Suprapubic skin (tissue), 4 donors: ENCODE results near the gene LYAR. TPM values are rescaled to one million over a fixed set of nuclear protein-coding genes. Genes with fewer than 3 reads are reported as not detected.

Source experiments
- DNase-seq, 2 donors: peaks; one replicate each; pipeline ENCODE4 v3.0.0-alpha.2; 2019; ENCODE audit warnings: low spot score in 2 of 2
- H3K27ac ChIP-seq: fragments of 200-600 bp; sonication (generic); one replicate; pipeline ENCODE4 v1.5.1; 2019
- H3K27me3 ChIP-seq: fragments of 200-600 bp; sonication (generic); one replicate; pipeline ENCODE4 v1.5.1; 2019
- H3K36me3 ChIP-seq: fragments of 200-600 bp; sonication (generic); one replicate; pipeline ENCODE4 v1.5.1; 2019
- H3K4me1 ChIP-seq: fragments of 200-600 bp; sonication (generic); one replicate; pipeline ENCODE4 v1.5.1; 2019
- H3K4me3 ChIP-seq: fragments of 200-600 bp; sonication (generic); one replicate; pipeline ENCODE4 v1.5.1; 2019; ENCODE audit warnings: mild to moderate bottlenecking
- H3K9me3 ChIP-seq: fragments of 200-600 bp; sonication (generic); one replicate; pipeline ENCODE4 v1.5.1; 2019
- EP300 ChIP-seq: sonication (generic); formaldehyde crosslinking; IDR thresholded peaks from one replicate; pipeline ENCODE4 v1.6.1; 2017; ENCODE audit warnings: antibody characterized with exemption
- POLR2A ChIP-seq, 2 donors: fragments of 450-650 bp; IDR thresholded peaks; one replicate each; pipeline ENCODE4 v1.6.1; 2017; ENCODE audit warnings: antibody characterized with exemption in 2 of 2, mild to moderate bottlenecking in 2 of 2, moderate library complexity in 2 of 2
- POLR2AphosphoS5 ChIP-seq, 3 donors: sonication (generic); formaldehyde crosslinking; IDR thresholded peaks; one replicate each; pipeline ENCODE4 v1.6.1; 2017; ENCODE audit warnings: antibody characterized with exemption in 3 of 3
- WGBS: methylation state at CpG from one replicate; pipeline ENCODE4 v1.1.5; 2018; 5-methylcytosine and 5-hydroxymethylcytosine counted together
- total RNA-seq, 4 donors: library from RNA; depleted of rRNA; stranded (reverse); fragments of >200 nt; gene quantifications; one replicate each; pipeline ENCODE4 v1.1.0, GENCODE V29; 2016
- TF ChIP-seq, protein P1 (sequence below), 2 donors: fragments of 200-600 bp in 1 of 2; fragments of 450-650 bp in 1 of 2; sonication (generic) in 1 of 2; IDR thresholded peaks; one replicate each; pipeline ENCODE4 v1.5.1; 2016 to 2019; ENCODE audit warnings: antibody characterized with exemption in 2 of 2, mild to moderate bottlenecking in 1 of 2, moderate library complexity in 1 of 2

The LYAR gene
- total RNA-seq = 10 to 100 TPM in 3 of 4 donors, 1 to 10 TPM in 1; 7.9 to 12.8 (median 10.7) TPM

DNA sequence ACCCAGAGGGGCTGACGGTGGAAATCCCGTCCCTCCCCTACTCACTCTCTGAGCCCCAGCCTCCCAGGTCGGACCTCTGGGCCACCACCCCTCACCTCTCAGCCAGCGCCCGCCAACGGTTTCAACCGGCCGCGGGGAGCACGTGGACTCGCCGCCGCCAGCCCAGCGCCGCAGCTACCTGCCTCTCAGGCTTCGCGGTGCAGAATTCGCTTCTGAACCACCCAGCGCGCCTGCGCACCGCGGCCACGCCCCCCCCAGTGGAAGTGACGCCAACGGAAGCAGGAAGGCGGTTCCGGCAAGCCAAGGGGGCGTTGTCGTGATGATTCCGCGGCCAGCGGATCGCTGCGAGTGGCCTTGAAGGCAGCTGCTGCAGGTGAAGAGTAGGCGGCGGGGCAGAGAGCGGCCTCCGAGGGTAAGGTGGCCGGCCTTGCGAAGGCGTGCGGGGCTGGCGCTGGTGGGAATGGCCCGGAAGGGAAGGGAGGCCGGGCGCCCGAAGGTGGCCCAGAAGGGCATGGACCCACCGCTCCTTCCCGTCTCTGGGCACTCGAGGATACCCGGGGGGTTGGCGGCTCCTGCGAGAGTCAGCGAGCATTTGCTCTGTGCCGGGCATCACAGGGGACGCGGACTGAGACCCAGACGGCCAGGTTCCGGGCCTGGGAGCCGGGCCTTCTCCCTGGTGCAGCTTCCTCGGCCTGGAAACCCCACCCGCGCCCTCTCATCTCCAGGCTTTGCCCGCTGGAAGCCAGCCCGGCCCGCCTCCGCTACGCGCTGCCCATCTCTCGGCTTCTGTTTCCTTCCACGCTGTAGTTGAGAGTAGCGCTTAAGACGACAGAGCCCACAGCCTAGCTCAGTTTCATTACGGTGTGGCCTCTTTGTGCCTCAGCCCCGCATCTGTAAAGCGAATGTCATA is at the start of gene LYAR, which contains the start of gene ZBTB49:
TSS of gene LYAR (minus strand) at position 214 of the 910 bp plus-strand sequence. CDS start 6,412 bp downstream, outside the sequence.
TSS of gene ZBTB49 (plus strand) at position 311 of the 910 bp plus-strand sequence. CDS start 9,695 bp downstream, outside the sequence.
- TF ChIP-seq, protein P1, sequence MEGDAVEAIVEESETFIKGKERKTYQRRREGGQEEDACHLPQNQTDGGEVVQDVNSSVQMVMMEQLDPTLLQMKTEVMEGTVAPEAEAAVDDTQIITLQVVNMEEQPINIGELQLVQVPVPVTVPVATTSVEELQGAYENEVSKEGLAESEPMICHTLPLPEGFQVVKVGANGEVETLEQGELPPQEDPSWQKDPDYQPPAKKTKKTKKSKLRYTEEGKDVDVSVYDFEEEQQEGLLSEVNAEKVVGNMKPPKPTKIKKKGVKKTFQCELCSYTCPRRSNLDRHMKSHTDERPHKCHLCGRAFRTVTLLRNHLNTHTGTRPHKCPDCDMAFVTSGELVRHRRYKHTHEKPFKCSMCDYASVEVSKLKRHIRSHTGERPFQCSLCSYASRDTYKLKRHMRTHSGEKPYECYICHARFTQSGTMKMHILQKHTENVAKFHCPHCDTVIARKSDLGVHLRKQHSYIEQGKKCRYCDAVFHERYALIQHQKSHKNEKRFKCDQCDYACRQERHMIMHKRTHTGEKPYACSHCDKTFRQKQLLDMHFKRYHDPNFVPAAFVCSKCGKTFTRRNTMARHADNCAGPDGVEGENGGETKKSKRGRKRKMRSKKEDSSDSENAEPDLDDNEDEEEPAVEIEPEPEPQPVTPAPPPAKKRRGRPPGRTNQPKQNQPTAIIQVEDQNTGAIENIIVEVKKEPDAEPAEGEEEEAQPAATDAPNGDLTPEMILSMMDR (IDR thresholded peaks at IDR 0.05) = no peak
- no peak for TF ChIP-seq POLR2A (IDR thresholded peaks at IDR 0.05)
- peak in 2 of 3 donors; percentile 48 to 66 for TF ChIP-seq POLR2AphosphoS5 (IDR thresholded peaks at IDR 0.05)
- H3K9me3 ChIP-seq = no peaks in the 10 kb centered on the region
- H3K36me3 ChIP-seq = peaks cover 11% of the 10 kb centered on the region
- H3K4me3 ChIP-seq = peak within 1 kb of the TSS; percentile 96
- H3K4me1 ChIP-seq = peaks cover 23% of the 10 kb centered on the region
- DNase-seq = peak; percentile 96
- 0% methylated on average over 9 of the region's 77 CpGs for WGBS
- no peaks in the 10 kb centered on the region for H3K27me3 ChIP-seq
- peak within 1 kb of the TSS; percentile 67 for H3K27ac ChIP-seq

- H3K4me3 ChIP-seq = no peak overlapping the region
- no peaks in the 10 kb centered on the region for H3K4me1 ChIP-seq
- H3K9me3 ChIP-seq = no peaks in the 10 kb centered on the region
- no peak for DNase-seq
- no peaks in the 10 kb centered on the region for H3K36me3 ChIP-seq
- TF ChIP-seq, protein P1 (IDR thresholded peaks at IDR 0.05) = no peak
- TF ChIP-seq POLR2A (IDR thresholded peaks at IDR 0.05) (no peak), POLR2AphosphoS5 (IDR thresholded peaks at IDR 0.05) (no peak)
- peaks cover 3% of the 10 kb centered on the region for H3K27me3 ChIP-seq
- no peak overlapping the region for H3K27ac ChIP-seq
- WGBS = 54% methylated on average over 21 of the region's 21 CpGs
Measured at GRCh38 chr4:4339504-4340085, 49.6 kb upstream of the LYAR start.

DNA sequence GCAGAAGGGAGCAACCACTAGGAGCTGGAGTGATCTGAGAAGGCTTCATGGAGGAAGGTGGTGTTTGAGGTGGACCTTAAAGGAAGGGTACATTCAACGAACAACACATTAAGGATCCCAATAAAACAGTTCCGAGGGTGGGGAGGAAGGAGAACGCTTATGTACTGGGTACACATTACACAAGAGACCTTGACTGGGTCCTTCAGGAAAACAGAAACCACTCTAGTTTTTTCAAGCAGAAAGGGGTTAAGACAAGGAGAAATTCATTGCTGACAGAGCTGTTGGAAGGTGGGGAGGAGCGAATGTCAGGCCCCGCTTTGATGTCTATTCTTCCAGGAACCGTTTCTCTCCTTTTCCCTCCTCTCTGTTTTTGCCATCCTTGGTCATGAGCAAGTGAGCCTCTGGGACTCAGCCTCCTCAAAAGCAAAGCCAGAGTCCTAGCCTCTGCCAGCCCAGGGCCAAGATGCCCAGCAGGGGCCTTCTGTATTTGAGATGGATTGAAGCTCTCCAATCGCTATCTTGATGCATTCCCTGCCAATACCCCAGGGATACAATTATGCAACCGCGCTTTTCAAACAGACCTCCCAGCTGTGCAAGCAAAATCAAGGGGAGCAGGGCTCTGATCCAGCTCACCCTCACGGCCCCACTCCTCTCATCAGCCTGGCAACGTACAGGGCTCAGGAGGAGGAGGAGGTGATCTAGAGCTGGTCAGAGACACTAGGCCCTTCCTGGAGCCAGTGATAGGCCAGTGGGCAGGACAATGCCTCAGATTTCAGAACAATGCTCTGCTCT is 48.5 kb upstream of the LYAR start:
- DNase-seq = no peak
- Histone ChIP-seq H3K27ac (no peak overlapping the region), H3K36me3 (no peaks in the 10 kb centered on the region), H3K4me3 (no peak overlapping the region), H3K4me1 (no peaks in the 10 kb centered on the region), H3K9me3 (no peaks in the 10 kb centered on the region), H3K27me3 (no peaks in the 10 kb centered on the region)
- TF ChIP-seq, protein P1 (IDR thresholded peaks at IDR 0.05) = no peak
- no peak for TF ChIP-seq EP300
- TF ChIP-seq POLR2AphosphoS5 (IDR thresholded peaks at IDR 0.05) = no peak
- no peak for TF ChIP-seq POLR2A (IDR thresholded peaks at IDR 0.05)
- WGBS = 60% methylated on average over 11 of the region's 11 CpGs

- H3K9me3 ChIP-seq = no peaks in the 10 kb centered on the region
- H3K36me3 ChIP-seq = no peaks in the 10 kb centered on the region
- 50% methylated on average over 21 of the region's 21 CpGs for WGBS
- H3K4me1 ChIP-seq = no peaks in the 10 kb centered on the region
- no peak overlapping the region for H3K4me3 ChIP-seq
- TF ChIP-seq POLR2A (IDR thresholded peaks at IDR 0.05) (no peak), POLR2AphosphoS5 (IDR thresholded peaks at IDR 0.05) (no peak)
- TF ChIP-seq, protein P1 (IDR thresholded peaks at IDR 0.05) = peak; percentile 22 to 79
- no peak overlapping the region for H3K27ac ChIP-seq
- DNase-seq = no peak
- no peaks in the 10 kb centered on the region for H3K27me3 ChIP-seq
Measured at GRCh38 chr4:4334798-4335520, 45.0 kb upstream of the LYAR start.
